ENCODE measurements around the gene TOP3A.

TOP3A gene

DNA sequence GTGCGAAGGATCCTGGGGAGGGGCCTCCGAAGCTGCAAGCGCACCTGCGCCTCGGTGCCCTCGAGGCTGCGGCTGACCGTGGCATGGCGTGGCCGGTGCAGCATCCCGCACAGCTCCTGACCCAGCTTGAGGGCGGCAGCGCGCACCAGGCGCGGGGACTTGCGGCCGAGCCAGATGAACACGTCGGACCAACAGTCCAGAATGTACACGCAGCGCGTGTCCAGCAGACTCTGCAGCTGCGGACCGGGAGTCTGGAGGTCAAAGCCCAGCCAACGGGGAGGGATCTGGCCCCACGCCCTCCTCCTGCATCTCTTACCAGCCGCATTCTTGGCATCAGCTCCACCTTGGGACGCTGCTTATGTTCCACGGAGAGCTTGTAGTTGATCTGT is 67.2 kb downstream of the TOP3A start:
- TF ChIP-seq, protein P1, sequence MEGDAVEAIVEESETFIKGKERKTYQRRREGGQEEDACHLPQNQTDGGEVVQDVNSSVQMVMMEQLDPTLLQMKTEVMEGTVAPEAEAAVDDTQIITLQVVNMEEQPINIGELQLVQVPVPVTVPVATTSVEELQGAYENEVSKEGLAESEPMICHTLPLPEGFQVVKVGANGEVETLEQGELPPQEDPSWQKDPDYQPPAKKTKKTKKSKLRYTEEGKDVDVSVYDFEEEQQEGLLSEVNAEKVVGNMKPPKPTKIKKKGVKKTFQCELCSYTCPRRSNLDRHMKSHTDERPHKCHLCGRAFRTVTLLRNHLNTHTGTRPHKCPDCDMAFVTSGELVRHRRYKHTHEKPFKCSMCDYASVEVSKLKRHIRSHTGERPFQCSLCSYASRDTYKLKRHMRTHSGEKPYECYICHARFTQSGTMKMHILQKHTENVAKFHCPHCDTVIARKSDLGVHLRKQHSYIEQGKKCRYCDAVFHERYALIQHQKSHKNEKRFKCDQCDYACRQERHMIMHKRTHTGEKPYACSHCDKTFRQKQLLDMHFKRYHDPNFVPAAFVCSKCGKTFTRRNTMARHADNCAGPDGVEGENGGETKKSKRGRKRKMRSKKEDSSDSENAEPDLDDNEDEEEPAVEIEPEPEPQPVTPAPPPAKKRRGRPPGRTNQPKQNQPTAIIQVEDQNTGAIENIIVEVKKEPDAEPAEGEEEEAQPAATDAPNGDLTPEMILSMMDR (IDR thresholded peaks at IDR 0.05; ENCODE audit: low read depth, low read length, missing control alignments) = no peak
- H3K27me3 ChIP-seq (replicated peaks) = no peaks in the 10 kb centered on the region
- no peak for DNase-seq
- H3K27ac ChIP-seq = no peak overlapping the region
- H3K4me3 ChIP-seq (ENCODE audit: low read depth, low read length) = no peak overlapping the region
- peaks cover 84% of the 10 kb centered on the region for H3K36me3 ChIP-seq (replicated peaks)
- in situ Hi-C loops (cut with HindIII; ENCODE audit: low pct_ligation_motif_present, low sequenced_read_pairs) = no loop called here

DNA sequence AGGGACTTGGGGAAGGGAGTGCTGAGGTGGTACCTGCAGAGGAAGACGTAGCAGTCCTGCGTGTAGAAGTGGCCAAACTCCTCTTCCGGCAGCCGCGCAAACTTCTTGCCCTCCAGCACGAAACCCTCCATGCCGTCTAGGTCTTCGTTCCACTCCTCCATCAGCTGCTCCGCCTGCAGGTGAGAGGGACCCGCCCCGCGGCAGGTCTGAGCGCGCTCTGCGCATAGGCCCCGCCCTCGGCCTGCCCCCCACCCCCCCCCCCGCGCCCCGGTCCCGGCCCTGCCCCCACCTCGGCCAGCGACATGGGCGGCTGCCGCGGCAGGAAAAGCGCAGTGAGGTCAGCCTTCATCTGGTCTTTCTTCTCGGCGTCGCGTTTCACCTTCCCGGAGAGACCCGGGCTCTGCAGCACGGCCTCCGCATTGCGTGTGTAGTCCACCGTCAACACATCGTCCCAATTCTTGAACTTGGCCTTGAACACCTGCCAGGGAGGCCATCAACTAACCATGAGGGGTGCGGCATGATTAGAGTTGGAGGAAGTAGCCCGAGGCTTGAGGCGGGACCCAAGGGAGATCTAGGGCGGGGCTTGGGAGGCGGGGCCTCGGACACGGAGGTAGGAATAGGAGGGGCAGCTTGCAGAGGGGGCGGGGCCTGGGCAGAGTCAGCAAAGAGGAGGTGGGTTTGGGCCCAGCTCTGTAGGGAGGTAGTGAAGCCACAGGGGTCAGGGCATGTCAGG is 67.7 kb downstream of the TOP3A start:
- TF ChIP-seq, protein P1 (IDR thresholded peaks at IDR 0.05; ENCODE audit: low read depth, low read length, missing control alignments) = no peak
- H3K4me3 ChIP-seq (ENCODE audit: low read depth, low read length) = no peak overlapping the region
- in situ Hi-C loops (cut with HindIII; ENCODE audit: low pct_ligation_motif_present, low sequenced_read_pairs) = no loop called here
- no peak overlapping the region for H3K27ac ChIP-seq
- H3K27me3 ChIP-seq (replicated peaks) = no peaks in the 10 kb centered on the region
- no peak for DNase-seq
- H3K36me3 ChIP-seq (replicated peaks) = peaks cover 83% of the 10 kb centered on the region

DNA sequence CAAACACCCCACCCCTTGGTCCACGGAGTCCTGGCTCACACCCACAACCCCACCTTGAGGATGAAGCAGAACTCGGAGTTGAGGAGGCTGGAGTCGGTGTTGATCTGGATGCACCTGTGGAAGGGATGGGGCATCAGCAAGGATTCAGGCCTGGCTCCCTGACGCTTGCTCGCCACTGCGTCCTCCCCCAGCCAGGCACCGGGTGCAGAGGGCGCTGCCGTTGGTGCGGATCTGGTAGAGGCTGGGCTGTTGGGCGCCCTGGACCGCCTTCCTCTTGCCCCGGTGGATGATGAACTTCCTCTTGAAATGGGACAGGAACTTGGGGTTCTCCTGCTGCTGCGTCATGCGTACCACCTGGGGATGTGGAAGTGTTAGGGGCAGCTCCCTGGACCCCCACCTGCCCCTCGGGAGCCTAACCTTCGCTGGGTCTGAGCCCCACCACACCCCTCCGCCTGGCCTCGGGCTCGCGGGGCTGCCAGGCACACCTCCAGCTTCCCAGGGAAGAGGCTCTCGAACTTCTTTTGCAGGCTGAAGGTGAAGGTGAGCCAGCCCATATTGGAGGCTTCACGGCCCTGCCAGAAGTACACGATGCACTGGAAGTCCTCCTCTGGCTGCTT is 68.6 kb downstream of the TOP3A start:
- Histone ChIP-seq H3K4me3 (ENCODE audit: low read depth, low read length) (no peak overlapping the region), H3K27ac (no peak overlapping the region), H3K36me3 (replicated peaks) (peaks cover 80% of the 10 kb centered on the region), H3K27me3 (replicated peaks) (no peaks in the 10 kb centered on the region)
- DNase-seq = no peak
- TF ChIP-seq, protein P1 (IDR thresholded peaks at IDR 0.05; ENCODE audit: low read depth, low read length, missing control alignments) = no peak
- in situ Hi-C loops (cut with HindIII; ENCODE audit: low pct_ligation_motif_present, low sequenced_read_pairs) = no loop called here

DNA sequence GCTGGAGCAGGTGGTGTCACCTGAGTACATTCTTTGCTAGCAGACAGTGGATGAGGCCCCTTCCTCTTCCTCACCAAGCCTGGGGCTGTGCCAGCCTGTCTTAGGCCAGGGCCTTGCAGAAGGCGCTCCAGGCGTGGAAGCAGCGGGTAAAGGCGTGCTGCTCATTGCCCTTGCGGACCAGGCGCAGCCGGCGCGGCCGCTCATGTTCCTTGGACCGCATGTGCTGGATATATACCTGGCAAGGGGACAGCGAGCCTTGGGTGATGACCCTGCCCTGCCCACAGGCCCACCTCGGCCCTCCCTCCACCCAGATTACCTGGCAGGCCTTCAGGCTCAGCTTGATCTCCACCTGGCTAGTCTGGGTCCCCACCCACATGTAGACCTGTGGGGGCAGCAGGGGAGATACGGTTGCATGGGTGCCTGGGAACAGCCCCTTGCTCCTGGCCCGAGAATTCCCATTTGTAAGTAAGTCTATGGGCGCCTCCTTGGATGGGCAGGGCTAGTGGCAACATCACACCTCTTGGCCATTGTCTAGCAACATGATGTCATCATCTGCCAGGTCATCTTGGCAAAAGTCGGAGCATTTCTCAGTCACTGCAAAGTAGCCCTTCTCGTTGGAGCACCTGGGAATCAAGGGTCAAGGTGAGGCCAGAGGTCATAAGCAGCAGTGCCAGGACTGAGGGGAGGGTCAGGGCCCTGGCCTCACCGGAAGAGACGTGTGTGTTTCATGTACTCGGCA is 69.6 kb downstream of the TOP3A start:
- H3K27me3 ChIP-seq (replicated peaks) = no peaks in the 10 kb centered on the region
- TF ChIP-seq, protein P1 (IDR thresholded peaks at IDR 0.05; ENCODE audit: low read depth, low read length, missing control alignments) = no peak
- in situ Hi-C loops (cut with HindIII; ENCODE audit: low pct_ligation_motif_present, low sequenced_read_pairs) = no loop called here
- no peak overlapping the region for H3K4me3 ChIP-seq (ENCODE audit: low read depth, low read length)
- H3K36me3 ChIP-seq (replicated peaks) = peaks cover 70% of the 10 kb centered on the region
- no peak for DNase-seq
- no peak overlapping the region for H3K27ac ChIP-seq

DNA sequence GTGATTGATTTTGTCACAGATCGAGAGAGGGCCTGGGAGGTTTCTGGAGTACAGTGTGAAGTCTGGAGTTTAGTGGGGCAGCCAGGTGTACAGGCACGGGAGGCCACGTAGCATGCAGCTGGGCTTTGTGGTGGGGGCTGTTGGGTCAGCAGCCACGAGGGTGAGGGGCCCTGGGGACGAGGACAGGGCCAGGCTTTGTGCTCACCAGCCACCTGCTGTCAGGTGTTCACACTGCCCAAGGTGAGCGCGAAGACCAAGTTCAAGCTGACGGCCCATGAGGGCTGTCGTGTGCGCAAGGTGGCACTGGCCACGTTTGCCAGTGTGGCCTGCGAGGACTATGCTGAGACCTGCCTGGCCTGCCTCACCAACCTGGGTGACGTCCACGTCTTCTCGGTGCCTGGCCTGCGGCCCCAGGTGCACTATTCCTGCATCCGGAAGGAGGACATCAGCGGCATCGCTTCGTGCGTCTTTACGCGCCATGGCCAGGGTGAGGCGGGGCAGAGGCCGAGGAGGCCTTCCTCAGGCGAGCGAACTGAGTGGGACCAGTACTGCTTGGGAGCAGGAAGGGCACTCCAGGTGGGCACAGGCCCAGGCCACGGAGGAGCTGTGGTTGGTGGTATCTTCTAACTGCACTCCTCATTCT is 73.4 kb downstream of the TOP3A start:
- Histone ChIP-seq H3K36me3 (replicated peaks) (peaks cover 60% of the 10 kb centered on the region), H3K27ac (no peak overlapping the region), H3K27me3 (replicated peaks) (no peaks in the 10 kb centered on the region), H3K4me3 (ENCODE audit: low read depth, low read length) (no peak overlapping the region)
- in situ Hi-C loops (cut with HindIII; ENCODE audit: low pct_ligation_motif_present, low sequenced_read_pairs) = no loop called here
- no peak for DNase-seq
- TF ChIP-seq, protein P1 (IDR thresholded peaks at IDR 0.05; ENCODE audit: low read depth, low read length, missing control alignments) = no peak

Data from brain microvascular endothelial cell (primary cell).